HG02642 (cell line): ENCODE results near the gene GCNT3.

Experiments used
- ATAC-seq: cut with Tn5 transposase; IDR thresholded peaks from one replicate; pipeline ENCODE4 v1.9.1; 2021; ENCODE audit warnings: mild to moderate bottlenecking; ENCODE audit not compliant: unreplicated experiment, poor library complexity

Gene GCNT3, protein sequence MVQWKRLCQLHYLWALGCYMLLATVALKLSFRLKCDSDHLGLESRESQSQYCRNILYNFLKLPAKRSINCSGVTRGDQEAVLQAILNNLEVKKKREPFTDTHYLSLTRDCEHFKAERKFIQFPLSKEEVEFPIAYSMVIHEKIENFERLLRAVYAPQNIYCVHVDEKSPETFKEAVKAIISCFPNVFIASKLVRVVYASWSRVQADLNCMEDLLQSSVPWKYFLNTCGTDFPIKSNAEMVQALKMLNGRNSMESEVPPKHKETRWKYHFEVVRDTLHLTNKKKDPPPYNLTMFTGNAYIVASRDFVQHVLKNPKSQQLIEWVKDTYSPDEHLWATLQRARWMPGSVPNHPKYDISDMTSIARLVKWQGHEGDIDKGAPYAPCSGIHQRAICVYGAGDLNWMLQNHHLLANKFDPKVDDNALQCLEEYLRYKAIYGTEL

GRCh38 chr15:59611276-59612260 is at the start of gene GCNT3:
Gene GCNT3, plus strand, starts transcription at chr15:59611783. Its CDS starts 6,456 bp downstream, at chr15:59618239.
- ATAC-seq, result no peak

DNA sequence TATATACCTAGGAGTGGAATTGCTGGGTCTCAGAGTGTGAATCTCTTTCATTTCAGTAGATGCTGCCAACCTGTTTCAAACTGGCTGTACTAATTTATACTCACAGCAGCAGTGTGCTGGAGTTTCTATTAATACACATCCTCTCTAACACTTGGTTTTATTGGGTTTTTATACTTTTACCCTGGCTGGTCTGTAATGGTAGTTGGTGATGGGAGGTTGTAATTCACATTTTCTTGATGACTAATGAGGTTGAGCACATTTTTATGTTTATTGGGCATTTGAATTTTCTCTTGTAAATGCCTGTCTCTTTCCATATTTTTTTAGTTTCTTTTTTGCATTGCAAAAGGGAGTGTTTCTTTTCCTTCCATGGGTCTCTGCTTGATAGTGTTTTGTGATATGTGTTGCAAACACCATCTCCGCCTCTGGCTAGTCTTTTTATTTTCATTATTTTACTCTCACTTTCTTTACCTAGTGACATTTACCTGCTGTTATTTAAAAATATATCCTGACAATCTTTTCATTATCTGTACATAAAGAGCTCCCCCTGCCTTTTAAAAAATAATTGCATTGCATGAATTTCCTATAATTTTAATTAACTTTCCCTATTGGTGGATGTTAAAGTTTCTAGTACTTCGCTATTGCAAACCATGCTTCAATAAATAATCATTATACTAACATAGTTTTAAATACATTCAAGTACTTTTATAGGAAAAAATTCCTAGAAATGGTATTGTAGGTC is 49.0 kb upstream of the GCNT3 start:
- ATAC-seq, result no peak

GRCh38 chr15:59565299-59565698 is 46.3 kb upstream of the GCNT3 start:
- no peak for ATAC-seq

DNA sequence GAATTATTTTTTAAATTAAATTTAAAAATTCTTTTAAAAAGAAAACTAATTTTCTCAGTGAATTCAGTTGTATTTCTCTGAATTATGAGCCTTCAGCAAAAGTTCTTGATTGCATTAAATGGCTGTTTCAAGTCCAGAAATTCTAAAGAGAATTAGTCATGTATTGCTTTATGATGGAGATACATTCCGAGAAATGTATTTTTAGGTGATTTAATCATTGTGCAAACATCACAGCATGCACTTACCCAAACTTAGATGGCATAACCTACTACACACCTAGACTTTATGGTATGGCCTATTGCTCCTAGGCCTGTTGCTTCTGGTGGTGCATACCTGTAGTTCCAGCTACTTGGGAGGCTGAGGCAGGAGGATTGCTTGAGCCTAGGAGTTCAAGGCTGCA is 44.3 kb upstream of the GCNT3 start:
- ATAC-seq, result no peak

GRCh38 chr15:59569477-59569876 is 42.1 kb upstream of the GCNT3 start:
- no peak for ATAC-seq

DNA sequence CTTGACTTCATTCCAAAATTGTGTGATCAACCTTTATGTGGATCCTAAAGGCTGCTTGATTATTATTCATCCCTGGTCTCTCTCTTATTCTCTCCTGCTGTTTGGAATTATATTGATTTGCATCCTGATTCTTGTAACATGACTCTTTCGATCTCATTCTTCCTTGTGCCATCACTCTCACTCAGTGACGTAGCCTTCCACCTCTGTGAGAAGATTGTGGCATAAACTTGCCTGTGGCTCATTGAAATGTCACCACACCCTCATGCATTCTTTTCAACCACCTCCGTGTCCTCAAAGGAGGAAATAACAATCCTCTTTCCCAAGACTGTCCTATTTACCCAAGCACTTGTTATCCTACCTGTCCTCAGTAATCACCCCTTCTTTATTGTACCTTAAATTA is 41.3 kb upstream of the GCNT3 start:
- no peak for ATAC-seq

DNA sequence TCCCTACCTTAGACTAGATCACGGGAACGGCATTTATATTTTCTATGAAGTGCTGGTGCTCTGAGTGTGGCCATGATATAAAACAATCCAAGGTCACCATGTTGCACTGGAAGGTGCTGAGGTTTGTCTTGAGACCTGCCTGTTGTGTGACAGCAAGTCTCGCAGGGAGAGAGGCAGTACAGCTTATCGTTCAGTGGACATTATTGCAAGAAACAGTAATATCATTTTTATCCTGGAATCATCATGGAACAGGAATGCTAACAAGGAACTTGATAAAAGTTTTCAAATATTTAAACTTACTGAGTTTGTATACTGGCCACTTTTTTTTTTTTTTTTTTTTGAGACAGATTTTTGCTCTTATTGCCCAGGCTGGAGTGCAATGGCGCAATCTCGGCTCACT is 40.0 kb upstream of the GCNT3 start:
- no peak for ATAC-seq

DNA sequence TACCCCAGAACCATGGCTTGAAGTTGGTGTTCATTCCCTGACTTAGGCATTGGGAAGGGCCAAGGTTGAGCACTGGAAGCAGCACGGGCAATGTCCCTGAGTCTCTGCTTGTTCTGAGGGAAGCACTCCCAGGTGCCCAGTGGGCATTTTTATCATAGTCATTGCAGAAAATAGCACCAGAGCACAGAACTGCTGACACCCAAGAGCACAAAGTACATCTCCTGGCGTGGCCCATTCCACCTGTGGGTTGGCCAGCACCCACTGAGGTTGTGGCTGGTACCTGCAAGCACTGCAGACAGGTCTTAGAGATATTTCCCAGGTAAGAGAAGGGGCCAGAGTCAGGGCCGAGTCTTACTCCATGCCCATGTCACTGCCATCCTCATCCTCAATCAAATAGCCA is 28.5 kb upstream of the GCNT3 start:
- ATAC-seq, result no peak

DNA sequence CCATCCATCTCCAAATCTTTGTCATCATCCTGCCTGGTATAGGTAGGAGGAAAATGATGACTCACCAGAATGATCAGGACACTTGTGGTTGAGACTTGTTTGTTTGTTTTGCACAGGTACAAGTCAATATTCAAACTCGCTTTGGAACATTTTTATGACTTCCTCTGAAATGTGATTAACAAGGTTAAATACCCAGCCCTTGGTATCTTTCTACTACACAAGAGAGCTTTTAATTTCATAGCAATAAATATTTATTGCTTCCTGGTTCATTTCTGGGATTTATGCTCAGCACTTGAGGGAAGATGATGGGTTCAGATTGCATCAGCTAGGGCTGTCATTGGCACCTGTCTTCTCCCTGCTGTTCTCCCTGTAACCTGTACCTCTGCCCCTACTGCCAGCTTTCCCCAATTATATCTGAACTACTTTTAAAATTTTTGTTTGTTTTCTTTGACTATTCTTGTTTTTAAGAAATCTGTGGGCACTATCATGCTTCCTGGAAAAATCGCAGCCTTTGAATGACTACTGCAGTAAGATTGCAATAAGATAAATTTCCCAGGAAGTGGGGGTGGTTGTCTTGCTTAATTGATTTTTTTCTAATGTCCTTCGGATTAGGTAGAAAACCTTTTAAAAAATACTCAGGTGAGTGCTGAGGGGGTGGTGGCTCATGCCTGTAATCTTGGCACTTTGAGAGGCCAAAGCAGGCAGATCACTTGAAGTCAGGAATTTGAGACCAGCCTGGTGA is 24.3 kb upstream of the GCNT3 start:
- no peak for ATAC-seq

GRCh38 chr15:59590027-59590426 is 21.6 kb upstream of the GCNT3 start:
- no peak for ATAC-seq

DNA sequence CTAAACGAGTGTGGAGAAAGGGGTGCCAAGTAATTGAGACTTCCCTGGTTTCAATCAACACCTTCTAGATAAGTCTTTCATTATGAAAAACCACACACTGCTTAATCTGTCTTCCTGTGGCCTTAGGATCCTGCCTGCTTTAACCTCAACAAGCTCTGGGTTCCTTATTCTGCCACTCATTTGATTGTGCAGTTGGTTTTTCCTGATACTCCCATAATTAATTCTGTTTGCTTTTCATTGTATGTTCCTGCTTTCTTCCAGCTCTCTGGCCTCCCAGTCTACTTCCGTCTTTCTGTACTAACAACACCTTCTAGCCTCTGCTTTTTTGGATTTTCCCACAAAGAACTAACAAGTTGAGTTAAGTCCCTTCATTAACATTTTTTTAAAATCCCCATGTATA is 20.2 kb upstream of the GCNT3 start:
- ATAC-seq, result no peak

GRCh38 chr15:59594493-59594942 is 17.1 kb upstream of the GCNT3 start:
- ATAC-seq, result no peak

DNA sequence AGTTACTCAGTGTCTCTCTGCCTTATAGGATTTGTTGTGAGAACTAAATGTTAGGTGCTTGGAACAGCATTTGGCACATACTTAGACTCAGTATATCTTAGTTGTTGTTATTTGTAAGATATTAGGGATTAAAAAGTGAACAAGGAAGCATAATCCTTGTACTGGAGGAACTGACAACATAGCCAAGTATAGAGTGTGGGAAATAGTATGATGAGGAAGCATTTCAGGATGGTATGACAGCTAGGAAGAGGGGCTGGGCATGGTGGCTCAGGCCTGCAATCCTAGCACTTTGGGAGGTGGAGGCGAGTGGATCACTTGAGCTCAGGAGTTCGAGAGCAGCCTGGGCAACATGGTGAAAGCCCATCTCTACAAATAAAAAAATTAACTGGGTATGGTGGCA is 16.6 kb upstream of the GCNT3 start:
- no peak for ATAC-seq

GRCh38 chr15:59595434-59595915 is 16.1 kb upstream of the GCNT3 start:
- ATAC-seq, result no peak

GRCh38 chr15:59596640-59597039 is 14.9 kb upstream of the GCNT3 start:
- no peak for ATAC-seq

DNA sequence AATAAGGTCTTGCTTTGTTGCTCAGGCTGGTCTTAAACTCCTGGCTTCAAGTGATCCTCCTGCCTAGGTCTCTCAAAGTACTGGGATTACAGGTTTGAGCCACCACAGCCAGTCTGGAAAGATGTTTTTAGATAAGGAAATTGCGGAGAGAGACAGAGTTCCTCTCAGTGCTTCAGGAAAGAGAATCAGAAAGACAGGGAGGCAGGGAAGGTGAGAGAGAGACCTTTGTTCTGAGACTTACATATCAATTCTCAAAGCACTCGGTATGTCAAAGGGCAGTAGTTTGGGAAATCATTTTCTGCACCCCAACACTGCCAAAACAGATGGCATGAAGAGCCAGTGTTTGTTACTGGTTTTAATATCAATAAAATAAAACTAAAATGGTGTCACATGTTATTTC is 13.1 kb upstream of the GCNT3 start:
- no peak for ATAC-seq

DNA sequence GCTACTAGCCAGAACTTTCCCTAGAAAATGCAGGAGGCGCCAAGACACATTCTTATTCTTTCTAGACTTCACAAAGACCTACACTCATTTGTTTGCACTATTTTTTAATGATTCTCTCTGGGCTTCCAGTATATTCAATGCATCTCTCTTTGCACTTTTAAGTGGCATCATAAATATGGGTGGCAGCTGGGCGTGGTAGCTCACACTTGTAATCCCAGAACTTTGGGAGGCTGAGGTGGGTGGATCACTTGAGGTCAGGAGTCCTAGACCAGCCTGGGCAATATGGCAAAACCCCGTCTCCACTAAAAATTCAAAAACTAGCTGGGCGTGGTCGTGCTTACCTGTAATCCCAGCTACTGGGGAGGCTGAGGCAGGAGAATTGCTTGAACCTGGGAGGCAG is 5.6 kb upstream of the GCNT3 start:
- no peak for ATAC-seq

GRCh38 chr15:59609730-59610712 is 1.6 kb upstream of the GCNT3 start:
- ATAC-seq, result no peak
